Myocyte (in vitro differentiated cells): ENCODE data around the gene DCANP1. TPM values are rescaled to one million over a fixed set of nuclear protein-coding genes. Genes with fewer than 3 reads are reported as not detected.
A peak's percentile ranks its signal among the peaks of the same experiment; 100 is the strongest.

Source experiments
- DNase-seq: peaks from one replicate; pipeline ENCODE4 v3.0.0-alpha.2; 2012; ENCODE audit warnings: low read depth
- total RNA-seq: library from RNA; depleted of rRNA; stranded (reverse); fragments of >200 nt; gene quantifications from 2 replicates; pipeline ENCODE4 v1.2.3, GENCODE V29; 2014

The DCANP1 gene
- total RNA-seq, 1 donor from 2014 or later: not detected

DNA sequence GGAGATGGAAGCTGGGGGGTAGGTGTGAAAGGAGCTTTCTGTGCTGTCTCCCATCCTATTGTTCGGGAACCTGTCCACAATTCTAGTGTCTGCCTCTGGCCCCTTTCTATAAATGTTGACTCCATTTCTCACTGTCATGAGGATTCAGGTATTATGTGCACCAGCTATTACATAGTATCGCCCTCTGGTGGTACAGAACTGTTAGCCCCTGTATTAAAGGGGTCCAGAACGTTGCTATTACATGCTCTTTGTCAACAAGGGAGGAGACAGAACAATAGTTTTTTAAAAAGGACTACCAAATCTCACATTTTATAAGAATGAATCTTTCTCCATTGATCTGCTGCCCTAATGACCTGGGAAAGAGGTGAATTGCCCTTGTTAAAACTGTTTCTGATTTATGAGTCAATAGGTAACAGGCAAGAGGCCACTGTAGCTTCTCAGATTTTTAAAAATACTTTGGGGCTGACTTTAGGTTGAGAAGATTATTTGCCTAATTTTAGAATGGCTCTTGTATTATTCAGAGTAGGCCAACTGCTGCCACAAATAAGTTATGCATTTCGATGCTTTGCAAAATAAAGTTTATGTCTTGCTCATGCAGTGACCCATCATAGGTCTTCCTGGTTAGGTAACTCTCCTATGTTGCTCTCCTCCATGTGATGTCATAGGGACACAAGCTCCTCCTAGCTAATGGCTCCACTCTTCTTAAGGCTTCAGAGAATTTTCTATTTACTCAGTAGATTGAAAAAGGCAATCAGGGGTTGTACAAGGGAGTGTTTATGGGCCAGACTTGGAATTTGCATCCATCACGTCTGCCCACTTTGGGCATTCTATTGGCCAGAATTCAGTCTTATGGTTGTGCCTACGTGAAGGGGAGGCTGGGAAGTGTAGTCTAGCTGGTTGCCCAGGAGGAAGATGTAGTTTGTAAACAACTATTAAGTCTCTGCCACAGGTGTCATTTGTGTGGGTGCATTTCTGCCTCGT lies 20.8 kb downstream of the DCANP1 start:
- peak; percentile 61 for DNase-seq

DNA sequence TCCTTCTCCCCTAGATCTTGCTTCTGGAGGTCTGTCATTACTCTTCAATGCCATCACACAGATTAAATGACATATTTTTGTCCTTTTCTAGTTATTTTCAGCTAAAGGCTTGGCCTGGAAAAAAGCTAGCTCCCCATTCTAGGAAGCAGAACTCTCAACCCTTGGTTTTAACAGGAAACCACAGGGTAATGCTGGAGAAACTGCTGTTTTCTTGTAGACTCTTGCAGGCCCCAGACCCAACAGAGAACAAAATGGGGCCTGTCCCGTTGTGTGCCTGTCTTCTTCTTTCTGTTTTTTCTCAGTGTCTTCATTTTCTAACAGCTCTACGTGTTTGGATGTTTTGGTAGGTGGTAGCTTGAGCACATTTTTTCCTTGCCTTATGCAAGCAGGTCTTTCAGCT lies 21.5 kb downstream of the DCANP1 start:
- no peak for DNase-seq

DNA sequence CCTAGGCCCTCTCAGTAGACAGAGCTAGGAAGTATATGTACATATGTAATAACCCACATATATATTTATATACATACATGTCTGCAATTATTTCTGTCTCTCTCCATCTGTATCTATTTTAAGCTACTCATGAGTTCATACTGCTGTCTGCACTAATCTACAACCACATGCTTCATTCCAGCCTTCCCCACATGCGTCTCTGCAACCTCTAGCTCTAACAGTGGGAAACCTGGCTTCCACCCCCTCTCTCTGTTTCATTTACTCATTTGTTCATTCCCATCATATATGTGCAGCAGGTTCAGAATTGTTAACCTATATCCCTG lies 23.3 kb downstream of the DCANP1 start:
- DNase-seq: no peak

DNA sequence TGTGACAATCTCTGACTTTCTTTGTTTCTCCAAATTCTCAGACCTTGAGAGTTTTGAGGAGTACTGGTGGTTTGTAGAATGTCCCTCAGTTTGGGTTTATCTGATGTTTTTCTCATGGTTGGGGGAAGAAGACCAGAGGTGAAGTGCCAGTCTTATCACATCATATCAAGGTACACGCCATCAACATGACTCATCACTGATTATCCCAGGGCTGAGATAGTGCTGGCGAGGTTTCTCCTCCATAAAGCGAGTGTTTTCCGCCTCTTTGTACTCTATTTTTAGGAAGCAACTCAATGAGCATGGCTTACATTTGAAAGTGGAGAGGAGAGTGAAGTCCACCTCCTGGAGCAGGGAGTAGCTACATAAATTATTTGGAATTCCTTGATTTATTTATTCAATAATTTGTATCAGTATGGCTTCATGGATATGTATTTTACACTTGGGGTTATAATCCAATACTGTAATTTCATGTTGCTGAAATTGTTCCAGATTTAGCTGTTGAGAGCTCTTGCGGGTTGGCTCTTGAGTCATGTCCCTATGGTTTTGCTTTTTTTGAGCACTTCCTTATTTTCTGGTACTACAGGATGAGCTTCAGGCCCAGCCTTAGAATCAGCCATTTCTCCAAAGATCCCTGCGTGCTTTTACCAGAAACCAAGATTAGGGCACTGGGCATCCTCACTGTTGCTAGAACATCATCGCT lies 23.9 kb downstream of the DCANP1 start:
- no peak for DNase-seq

DNA sequence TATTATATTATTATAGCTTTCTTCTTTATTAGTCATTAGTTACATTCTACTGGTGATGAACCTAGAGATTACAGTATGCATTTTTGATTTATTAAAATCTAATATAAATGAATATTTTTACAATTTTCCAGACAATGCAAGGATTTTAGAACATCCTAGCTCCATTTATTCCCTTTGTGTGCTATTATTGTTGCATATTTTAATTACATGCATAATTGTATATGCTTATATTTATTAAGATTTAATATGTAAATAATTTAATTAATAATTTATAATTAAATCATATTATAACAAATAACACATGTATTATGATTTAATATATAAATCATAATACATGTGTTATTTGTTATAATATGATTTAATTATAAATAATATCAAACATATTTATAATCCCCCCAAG lies 24.7 kb downstream of the DCANP1 start:
- DNase-seq: no peak

DNA sequence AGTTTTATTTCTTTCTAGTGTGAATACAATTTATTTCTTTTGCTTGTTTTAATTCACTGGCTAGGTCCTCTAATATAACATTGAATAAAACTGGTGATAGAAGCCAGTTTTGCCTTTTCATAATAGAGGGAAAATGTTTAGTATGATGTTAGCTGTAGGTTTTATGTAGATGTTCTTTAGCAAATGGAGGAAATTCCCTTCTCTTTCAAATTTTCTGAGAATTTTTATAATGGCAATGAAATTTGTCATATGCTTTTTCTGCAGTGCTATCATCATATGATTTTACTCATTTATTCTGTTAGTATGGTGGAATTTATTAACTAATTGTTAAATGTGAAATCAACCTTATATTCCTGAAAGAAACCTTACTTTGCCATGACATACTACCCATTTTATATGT lies 30.1 kb downstream of the DCANP1 start:
- no peak for DNase-seq

DNA sequence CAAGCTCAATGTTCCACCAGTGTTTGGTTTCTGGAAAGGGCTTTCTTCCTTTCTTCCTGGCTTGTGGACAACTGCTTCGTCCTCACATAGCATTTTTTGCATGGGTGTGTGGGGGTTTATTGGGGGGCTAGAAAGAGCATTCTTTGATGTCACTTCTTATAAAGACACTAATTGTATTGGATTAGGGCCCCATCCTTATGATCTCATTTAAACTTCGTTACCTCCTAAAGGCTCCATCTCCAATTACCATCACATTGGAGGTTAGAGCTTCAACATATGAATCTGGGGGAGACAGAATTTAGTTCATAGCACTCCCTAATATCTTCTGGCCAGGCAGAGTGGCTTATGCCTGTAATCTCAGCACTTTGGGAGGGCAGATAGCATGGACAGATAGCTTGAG lies 42.1 kb downstream of the DCANP1 start:
- no peak for DNase-seq

DNA sequence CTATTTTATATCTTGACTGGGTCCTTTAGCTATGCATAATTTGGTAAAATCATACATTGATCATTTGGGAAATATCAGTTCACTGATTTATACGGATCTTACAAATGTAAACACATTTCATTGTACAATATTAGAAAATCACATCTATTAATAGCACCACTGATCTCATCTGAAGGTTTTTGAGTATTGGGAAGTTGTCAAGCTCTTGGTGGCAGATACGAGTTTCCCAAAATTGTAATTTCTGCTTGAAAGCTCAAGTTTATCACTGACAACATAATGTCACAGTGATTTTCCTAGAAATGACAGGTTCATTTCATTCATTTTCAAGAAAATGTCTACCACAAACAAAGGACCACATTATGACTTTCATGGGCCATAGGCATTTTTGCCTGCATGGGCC lies 45.1 kb downstream of the DCANP1 start:
- no peak for DNase-seq

DNA sequence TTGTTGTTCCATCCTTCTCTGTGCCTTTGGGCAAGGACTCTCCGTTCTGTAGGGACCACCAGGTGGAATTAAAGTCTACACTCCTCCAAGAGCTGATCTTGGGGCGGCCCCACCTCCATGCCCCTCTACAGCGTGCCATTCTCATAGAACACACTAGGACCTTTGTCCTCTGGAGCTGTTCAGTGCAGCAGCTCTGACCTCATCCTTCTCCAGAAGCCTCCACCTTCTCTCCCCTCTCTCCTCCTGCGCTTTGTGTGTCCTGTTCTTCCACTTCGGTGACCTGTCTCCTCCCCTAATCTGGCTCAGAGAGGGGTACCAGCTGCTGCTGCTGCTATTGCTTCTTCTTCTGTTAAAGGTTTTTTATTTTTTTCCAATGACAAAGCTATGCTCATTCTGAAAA lies 46.3 kb downstream of the DCANP1 start:
- no peak for DNase-seq

DNA sequence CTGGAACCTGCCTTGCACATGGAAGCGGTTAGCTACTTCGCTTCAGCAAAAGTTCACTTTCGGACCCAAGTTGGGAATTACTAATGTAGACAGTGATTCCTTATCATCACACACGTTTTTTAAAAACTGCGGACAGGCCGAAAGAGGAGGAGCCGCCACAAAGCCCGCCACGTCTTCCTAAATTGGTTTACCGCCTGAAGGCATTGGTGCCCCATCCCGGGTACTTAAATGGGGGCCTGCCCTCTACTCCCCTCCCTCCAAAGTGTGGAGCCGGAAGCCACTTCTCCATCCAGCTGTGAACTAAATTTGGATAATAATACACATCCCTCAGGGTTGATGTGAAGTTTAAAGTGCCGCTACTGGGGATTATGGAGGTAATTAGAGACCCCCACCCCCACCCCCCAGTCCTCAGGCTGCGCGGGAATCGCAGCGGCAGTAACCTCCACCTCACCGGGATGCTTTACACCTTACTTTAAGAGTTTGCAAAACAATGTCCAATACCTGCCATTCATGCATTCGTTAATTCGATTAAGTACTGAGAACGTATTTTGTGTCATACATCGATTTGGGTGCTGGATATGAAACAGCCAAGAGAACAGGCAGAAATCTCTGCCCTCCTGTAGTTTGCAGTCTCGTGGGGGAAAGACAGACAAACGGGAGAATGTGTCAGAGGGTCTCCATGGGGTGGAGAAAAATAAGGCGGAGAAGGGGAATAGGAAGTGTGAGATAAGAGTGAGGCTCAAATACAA lies 47.2 kb downstream of the DCANP1 start:
- no peak for DNase-seq

DNA sequence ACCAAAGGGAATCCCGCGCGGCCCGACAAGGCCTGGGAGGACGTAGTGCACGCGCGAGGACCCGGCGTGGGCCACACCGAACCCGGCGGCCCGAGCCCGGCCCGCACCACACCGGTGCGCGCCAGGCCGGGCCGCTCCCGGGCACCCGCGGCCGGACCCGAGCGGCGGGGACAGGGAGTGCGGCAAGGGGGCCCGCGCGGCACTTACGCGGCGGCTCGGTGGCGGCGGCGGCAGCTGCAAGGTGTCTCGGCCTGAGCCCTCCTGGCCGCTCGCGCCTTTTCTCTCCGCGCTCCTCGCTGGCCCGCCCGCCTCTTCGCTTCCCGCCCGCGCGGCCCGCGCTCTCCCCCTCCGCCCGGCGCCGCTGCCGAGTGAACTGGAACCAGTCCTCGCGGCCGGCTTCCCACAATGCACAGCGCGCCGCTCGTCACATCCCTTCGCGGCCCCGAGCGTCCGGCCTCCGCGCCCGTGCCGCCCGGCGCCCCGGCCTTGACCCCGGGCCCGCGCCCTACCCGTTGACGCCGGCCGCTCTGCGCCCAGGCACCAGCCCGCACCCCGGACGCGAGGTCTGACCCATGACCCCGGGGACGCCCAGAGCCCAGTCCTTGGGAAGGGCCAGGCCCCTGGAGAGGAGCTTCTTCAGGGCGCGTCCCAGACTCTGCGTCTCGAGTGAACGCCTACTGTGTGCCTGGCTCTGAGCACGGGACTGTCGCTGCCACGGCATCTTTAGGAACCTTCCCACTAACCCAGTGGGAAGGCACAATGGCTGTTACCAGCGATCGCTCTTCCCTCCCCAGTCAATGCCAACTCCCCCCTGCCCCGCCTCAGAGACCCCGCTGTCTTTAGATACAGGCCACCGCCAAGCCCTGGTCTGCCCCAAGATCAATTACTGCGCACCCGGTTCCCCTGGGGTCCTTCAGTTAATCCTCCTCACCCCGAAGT lies 48.0 kb downstream of the DCANP1 start, which contains the start of gene MACROH2A1:
Gene MACROH2A1 (minus strand): TSS at position 377 of the 939 bp plus-strand sequence. CDS start 10,138 bp downstream, outside the sequence.
- DNase-seq: peak; percentile 90

DNA sequence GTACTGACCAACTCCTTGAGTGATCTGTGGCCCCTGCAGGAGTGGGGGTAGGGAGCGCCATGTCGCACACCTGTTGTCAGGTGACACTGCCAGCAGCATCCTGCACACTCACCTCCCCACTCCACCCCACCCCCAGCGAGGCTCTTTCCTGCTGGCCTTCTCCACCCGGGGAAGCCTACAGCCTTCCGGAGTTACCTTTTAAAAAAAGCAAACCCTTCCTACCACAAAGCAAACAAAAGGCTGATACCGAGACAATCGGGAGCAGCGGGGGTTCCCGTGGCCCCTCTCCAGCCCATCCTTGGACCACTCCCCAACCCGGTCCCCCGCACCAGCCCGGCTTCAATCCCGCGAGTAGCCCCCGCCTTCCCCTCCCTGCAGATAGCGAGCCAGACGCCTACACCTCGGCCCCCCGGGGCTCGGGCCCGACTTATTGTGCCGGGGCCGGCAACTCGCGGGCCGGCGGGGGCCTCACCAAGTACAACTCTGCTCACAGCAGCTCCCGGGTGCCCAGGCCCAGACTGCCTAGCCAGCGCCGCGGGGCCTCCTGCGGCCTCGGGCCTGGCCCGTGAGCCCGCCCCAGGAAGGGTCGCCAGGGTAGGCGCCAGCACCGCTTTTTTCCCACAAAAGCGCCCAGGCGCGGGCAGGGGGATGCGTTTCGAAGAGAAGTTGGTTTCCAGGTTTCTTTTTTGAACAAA lies 48.8 kb downstream of the DCANP1 start:
- DNase-seq: peak; percentile 30

DNA sequence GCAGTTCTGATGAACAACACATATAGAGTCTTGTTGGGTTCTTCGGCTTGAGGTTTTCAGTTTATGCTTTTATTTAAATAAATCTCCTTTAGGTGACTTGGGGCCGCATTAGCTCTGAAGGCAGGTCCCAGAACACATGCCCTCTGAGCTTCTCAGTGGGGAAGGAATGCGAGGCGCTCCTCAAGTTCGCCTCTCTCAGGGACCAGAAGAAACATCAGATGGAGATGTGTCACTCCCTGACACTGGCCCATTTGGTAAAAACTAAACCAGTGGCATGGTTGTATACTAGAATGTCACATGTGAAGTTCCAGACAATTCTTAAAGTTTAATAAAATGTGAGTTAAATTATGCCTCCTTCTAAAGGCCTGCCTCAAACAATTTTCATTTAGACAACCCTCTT lies 50.1 kb downstream of the DCANP1 start:
- DNase-seq: no peak

DNA sequence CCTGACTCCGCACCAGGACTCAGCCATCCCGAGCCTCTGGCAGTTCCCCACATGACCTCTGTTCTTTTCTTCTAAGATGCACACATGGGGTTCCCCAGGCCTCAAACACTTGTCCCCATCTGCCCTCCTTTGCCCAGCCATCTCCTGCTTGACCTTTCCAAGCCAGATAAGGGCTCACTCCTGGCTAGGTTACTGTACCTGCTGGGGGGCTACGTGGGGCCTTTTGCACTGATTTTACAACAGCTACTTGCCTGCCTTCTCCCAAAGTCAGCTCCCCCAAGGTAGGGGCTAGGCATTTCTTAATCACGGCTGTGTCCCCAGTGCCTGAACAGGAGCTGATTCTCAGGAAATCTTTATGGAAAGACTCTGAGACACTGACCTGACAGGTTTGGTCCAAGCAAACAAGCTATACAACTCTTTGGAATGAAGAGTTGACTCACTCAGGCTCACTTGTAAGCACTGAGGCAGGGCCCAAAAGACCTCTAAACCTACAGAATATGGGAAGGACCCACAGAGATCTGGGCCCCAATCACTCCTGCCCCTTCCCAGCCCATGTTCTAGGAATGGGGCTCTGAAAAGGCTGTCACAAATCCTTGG lies 50.6 kb downstream of the DCANP1 start:
- DNase-seq: no peak

DNA sequence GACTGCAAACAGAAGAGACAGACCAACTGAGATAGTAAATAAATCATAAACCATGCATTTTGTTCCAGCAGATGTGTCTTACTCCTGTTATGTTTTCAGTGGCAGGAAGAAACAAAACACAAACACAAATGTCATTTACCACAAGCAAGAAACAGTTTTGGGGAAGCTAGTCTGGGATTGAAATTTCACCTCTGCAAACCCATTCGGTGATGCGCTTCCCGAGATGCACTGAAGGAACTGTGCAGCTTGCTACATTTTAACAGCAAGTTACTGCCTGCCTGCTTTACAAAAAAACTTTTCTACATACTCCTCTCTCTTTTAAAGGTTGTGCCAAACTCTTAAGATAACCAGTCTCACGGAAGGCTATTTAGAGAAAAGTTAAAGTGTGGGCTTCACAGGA lies 51.3 kb downstream of the DCANP1 start:
- DNase-seq: no peak

DNA sequence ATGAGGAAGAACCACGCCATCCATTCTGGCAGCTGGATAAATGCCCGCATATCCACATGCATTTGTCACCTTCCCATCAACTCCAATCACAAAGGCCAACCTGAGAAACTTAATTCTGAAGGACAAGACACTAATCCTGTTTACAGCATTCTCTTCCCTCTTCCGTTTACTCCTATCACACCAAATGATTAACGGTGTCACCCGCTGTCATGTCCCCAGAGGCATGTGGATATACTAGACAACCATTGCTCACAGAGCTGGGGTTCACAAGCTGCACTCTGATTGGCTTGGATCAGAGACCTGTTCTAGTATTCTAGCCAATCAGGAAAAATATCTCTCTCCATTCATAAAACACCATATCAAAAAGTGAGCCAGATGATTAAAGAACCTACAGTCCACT lies 51.7 kb downstream of the DCANP1 start:
- peak; percentile 37 for DNase-seq
